M059J (cell line): ENCODE measurements around the gene TMEM245. TPM values are rescaled to one million over a fixed set of nuclear protein-coding genes. Genes with fewer than 3 reads are reported as not detected.

Experiments used
- DNase-seq: peaks from one replicate; pipeline ENCODE4 v3.0.0-alpha.2; 2012; ENCODE audit warnings: low read depth
- total RNA-seq: library from RNA; depleted of rRNA; stranded (reverse); fragments of >200 nt; shearing (Covaris generic); gene quantifications from 2 replicates; pipeline ENCODE4 v1.2.3, GENCODE V29; 2014

The TMEM245 gene
- total RNA-seq, 1 experiment from 2014 or later, result 56.8 TPM

DNA sequence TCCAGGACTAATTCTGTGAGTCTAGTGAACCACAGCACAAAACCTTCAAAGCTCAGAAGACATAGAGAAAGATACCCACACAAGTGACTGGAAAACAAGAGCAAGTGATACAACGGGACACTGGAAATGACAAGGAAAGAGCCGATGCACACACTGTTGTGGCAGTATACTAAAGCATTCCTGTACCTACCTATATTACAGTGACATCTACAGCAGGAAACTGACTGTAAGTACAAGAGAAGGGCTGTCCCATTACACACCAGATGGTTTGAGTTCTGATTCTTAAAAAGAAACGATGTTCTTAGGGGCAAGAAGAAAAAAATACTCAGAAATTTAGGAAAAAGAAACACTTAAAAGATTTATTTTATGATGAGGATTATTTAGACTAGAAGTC is 18.5 kb downstream of the TMEM245 start:
- no peak for DNase-seq

DNA sequence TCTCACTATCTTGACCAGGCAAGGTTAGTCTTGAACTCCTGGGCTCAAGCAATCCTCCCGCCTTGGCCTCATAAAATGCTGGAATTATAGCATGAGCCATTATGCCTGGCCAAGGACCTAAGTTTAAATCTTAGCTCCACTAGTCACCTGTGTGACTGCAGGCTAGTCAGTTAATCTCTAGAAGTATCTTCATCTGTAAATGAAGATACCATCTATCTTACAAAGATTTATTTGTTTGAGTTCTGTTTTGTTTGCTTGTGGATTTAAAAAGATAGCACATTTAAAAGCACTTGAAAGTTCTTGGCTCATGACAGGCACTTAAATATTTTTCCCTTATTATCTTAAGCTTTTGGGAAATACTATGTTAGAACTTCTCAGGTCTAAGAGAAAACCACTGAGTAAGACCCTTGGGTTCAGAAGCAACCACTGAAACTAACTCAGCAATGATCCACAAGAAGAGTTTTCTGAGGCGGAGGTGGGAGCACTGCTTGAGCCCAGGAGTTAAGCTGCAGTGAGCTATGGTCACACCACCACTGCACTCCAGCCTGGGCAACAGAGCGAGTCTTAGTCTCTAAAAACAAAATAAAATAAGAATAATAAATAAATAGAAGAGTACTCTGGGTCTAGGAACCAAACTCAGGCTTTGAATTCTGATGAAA is 19.1 kb downstream of the TMEM245 start:
- DNase-seq, result no peak

DNA sequence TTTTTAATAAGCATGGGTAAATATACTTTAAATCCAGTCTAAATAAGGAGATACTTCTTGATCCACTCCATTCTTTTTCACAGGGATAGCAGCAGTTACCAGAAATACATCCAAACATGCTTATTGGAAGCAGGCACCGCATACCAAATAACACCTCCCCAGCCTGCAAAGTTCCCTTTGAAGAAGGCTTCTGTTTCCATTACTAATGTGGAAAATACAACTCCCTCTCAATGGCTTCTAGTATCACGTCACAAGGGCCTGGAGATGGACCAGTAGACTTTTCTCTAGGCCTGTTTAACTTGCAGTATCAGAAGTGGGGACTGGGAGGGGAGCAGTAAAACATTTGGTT is 20.8 kb downstream of the TMEM245 start:
- DNase-seq, result no peak

DNA sequence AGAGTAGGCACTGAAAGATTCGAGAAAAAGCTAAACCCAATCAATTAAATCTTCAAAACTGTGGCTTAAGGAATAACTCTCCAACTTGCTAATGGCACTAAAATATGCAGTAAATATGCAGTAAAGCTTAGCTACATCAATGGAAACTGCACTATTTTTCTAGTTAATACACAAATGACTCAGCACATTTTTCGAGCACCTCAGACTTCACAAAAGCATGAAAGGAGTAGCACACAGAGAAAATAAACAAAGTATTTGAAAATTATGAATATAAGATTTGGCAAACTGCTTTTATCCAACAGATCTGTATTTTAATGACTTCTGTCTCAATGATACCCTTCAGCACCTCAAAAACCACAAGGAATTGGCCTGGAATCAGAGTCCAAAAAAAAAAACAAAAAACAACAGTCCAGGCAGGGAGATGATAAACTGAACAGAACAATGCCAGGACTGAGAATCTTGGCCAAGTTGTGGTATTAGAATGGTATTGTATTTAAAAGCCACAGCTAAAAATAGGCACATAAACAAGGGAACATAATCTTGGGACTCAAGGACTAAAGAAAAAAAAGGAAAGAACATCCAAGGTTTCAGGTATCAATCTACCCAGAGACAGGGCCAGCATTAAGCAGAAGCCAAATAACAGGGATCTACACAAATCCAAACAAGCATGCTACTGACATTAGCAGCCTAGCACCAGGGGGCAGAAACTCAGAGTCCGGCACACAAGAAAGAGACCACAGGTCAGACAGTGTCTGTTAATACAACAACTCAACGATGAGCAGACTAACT is 21.4 kb downstream of the TMEM245 start:
- peak; percentile 96 for DNase-seq

DNA sequence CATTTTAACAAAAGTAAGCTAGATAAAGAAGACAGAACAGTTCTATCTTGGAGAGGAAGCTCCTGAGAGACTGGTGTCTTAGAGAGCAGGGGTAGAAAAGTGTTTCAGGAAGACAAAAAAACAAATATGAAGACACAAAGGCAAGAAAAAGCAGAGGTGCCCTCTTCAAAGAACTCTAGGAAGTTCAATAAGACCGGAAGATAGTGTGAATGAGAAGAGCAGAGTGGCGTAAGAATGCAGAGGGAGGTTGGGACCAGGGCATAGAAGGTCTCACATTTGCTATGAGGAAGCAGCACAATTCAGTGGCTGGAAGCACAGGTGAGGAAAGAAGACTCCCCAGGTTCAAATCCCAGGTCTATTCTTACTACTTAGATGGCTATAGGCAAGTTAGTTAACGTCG is 22.6 kb downstream of the TMEM245 start:
- no peak for DNase-seq

DNA sequence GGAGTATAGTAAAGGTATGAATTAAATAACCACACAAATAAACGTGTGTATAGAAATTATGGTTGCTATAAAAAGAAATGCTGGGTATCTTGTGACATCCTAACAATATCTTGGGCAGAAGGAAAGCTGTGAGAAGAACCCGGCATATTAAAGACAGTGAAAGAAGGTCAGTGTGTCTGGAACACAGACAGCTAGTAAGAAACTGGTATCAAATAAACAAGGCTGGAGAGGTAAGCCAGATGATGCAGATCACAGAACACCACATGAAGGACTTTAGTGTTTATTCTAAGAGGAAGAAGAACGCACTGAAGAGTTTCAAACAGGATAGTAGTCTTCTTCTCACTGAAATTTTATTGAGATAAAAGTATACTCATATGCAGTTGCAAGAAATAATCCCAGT is 24.4 kb downstream of the TMEM245 start:
- DNase-seq, result no peak

DNA sequence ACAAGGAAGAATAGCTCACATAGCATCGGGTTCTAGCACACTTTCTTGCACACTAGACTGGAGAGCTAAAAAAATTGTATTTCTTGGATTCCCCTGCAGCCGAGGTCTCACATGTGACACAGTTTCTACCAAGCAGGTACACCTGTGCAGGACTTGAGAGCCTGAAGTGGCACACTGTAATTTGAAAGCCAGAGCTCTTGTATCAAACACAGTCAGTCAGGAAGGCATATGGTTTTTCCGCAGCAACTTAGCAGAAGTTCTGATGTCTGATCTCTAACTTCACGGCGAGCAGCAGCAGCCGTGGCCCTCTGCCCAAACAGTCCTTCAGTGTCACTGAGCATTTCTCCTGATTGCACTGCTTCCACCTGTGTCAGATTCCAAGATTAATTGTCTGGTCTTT is 25.5 kb downstream of the TMEM245 start:
- no peak for DNase-seq

DNA sequence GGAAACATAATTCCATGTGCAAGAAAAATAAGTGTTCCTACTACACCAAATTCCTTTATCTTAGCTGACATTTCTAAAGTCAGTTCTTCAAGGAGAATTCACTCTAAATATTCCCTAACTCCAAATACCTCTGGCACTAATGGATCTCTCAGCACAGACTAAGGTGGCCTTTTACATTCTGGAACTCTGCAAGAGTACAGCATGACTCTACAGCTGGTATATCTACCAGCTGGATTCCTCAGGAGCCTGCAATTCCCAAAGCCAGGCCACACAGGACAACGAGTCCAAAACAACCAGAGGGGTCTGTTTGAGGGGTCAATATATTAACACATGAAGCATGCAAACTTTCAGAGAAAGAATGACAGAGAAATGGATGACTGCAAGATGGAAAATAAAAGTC is 27.2 kb downstream of the TMEM245 start:
- no peak for DNase-seq

DNA sequence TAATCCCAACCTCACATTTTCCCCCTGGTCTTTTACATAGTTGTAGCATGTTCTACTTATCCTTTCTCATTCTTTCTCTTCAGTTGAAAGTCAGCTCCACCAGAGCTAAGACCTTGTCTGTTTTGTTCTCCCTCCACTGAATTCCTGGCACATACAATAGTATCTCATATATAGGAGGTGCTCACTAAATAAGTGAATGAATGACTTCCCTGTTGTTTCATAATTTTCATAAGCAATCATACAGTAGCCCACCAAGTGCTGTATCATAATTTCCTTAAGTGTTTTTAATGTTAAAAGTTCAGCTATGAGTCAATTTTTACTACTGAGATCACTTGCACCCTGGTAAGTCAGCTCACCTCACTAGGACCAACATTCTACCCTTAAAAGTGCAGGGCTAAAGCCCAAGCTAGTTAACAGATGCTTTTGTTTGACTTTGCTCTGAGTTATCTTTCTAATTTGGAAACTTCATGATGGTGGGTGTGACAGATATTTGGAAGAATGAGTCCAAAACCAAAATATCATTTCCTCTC is 27.6 kb downstream of the TMEM245 start:
- DNase-seq, result no peak

DNA sequence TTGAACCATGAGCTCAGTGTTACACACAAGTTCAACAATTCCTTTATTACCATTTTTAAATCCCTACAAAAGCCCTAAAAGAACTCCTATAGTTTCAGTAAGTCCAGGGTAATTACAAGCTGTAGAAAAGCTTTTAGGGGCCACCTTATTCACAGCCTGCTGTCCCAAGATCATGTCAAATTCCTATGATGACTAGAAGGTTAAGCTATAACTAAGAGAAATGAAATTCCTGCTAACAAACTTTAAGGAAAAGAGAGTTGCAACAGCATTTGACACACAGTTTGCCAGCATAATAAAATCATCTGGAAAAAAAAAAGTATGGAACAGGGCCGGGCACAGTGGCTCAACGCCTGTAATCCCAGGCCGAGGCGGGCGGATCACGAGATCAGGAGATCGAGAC is 31.5 kb downstream of the TMEM245 start:
- no peak for DNase-seq

DNA sequence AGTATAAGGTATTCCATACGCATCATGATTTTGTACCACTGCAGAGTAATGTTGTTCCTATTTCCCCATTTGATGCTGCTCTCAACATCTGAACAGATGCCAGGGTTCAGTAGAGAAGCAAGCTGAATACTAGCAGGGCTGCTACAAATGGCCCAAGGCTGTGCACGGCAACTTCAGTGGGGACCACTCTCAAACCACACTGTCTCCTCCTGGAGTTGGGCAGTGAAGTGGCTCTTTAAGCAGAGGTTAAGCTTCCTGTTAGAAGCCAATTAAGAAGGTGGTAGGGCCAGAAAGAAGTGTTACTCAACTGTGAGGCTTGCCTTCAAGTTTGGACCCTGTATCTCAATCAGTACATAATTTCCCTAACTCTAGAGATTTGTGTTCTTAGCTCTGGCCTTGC is 32.0 kb downstream of the TMEM245 start:
- DNase-seq, result no peak

DNA sequence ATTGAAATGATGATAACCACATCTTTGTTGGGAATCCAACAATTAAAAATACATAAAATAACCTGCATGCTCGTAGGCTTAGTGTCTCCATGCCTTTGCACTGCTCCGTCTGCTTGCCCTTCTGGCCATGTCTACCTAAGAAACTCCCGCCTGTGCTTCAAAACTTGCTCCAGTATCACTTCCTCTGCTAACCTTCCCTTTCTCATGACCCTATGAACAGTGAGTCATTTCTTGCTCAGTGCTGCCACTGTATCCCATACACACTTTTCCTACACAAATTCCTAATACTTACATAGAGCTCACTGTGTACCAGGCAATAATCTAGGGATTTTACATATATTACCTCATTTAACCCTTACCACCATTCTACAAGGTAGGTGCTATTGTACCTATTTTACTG is 33.5 kb downstream of the TMEM245 start:
- DNase-seq, result peak; percentile 44

DNA sequence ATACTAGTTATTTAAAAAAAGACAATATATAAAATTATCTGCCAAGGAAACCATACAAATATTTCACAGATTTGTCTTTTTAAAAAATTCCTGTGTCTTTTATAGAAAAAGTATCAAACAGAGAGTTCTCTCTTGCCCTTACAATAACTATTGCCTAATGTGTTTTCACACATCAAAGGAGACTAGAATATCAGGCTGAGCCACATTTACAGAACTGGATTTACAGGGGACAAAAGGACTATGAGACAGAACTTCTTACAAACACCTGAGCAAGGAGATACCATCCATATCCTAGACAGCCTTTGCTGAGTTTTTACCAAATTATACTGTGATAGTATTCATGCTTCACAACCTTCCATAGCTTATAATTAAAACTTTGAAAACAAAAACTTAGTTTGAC is 34.2 kb downstream of the TMEM245 start:
- no peak for DNase-seq

DNA sequence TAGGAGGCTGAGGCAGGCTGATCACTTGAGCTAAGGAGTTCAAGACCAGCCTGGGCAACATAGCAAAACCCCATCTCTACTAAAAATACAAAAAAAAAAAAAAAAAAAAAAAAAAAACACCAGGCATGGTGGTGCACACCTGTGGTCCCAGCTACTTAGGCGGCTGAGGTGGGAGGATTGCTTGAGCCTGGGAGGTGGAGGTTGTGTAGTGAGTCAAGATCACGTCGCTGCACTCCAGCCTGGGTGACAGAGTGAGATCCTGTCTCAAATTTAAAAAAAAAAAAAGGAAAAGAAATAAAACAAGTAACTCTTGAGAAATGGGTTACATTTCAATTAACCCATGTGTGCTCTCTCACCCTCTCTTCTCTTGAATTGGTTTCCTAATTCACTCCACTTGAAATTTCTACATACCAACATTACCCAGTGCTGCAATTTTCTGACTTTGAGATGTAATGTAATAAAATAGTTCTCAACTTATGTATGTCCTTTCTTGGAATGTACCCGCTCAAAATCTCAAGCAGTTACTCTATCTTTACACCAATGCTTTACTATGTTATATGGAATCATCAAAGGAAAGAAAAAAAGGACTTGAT is 35.8 kb downstream of the TMEM245 start:
- no peak for DNase-seq

DNA sequence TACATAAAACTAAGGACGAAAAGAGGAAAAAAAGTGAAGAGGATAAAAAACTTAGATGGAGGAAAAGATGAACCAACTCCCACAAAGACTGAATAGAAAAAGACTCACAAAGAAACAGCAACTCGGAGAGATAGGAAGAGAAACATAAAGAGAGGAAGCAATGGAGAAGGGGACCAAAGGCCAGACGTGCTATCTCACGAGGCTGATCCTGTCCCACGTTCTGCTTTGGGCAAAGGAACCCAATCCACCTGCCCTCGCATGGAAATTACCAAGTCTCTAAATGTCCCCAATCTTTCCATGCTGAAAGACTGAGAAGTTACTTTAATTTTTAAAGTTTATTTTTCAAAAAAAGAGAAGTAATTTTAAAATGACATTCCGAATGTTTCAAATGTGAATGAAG is 36.6 kb downstream of the TMEM245 start:
- no peak for DNase-seq

DNA sequence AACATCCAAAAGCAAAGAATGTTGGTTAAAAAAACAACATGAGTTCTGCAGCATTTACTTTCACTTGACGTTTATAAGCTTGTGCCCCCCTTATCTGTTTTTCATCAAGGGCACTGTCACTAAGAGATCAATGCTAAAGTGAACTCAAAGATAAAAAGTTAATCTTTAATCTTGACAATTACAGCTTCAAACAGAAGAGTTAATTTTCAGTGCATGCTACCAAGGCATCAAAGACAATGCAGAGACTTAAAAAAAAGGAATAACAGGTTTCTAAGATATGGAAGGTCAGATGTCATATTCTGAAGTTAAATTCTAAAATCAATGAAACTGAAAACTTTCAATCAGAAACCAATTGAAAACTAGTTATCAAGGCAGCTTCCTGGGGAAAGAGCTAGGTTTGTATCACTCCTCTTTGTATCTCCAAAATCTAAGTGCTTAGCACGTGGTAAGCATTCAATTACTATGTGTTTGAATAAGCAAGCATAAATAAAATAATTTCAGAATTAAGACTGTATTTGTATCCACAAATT is 37.6 kb downstream of the TMEM245 start:
- DNase-seq, result no peak

DNA sequence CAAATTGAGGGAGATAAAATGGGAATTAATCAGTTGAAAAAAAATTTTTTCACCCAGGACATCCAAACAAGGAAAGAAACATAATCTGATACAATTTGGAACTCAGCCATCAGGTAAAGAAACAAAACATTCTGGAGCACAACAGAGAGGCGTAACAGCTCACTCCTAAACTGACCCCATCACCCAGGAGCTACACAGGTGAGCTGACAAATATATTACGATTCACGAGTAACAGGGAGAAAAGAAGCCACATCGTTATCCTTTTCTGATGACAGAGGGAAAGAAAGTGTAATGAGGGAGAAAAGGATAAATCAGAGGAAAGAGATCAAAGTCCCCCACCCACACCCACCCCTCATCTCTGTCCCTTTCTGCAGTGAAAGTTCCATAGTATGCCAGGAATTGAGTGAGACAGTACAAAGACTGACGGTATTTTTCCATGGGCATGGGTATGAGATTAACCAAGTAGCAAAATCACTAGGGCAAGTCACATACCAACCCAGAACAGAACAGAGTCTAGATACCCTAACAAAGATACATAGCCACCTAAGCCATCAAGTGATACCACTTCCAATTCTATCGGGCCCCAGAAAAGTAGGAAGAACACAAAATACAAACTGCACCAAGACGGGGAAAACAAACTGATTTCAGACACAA is 45.4 kb downstream of the TMEM245 start:
- no peak for DNase-seq

DNA sequence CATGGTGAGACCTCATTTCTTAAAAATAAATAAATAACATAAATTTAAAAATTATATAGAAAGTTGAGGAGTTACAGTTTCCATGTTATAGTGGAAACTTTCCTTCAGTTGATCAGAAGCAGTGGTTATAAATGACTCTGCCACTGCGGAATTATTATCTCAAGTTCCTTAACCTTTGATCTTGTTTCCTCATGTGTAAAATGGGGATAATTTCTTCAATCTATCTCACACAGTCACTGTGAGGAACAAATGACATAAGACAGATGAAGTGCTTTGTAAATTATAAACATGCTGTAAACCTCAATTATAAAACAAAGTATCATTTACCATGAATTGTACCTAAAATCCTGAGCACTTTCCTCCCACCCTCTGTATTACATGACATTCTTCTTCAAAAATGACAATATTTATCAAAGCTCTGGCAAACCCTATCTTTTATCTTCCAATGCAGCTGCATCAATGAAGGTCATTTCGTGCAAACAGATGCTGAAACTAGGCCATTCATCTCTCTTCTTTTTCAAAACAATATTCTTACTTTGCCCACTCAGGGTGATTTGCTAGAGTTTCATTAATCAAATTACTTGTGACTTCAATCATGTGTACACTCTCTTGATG is 46.8 kb downstream of the TMEM245 start:
- no peak for DNase-seq

DNA sequence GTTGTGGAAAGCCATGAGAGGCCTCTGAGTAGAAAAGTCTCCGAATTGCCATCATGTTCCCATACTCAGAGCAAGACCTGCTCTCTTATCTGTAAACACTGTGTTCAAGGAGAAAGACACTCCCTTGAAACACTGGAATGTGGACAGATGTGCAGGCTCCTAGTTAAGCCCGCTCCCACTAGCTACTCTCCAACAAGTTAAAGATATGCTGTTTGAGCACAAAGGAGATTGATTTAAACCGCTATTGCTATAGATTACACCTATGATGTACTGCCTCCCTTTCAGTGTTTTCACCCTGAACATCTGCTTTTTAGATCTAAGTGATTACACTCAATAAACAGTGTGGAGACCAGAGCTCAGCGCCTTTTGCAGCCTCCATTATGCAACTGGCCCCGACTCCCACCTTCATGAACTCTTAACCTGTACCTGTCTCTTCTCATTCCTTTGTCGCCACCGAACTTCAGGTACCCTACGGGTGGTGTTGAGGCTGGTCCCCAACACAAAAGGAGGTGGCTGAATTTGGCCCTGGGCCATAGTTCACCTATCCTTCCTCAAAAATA is 47.5 kb downstream of the TMEM245 start:
- no peak for DNase-seq

DNA sequence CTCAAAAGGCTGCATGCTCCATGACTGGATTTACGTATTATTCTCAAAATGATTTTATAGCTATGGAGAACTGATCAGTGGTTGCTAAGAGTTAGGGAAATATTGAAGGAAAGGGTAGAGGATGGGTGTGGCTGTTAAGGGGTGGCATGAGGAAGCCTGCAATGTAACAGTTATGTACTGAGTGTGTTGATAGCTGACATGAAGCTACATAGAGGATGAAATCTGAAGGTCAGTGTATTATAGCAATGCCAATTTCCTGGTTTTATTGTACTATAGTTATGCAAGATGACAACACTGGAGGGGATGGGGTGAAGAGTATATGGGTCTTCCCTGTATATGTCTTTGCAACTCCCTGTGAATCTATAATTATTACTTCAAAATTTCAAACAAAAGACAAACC is 51.0 kb downstream of the TMEM245 start:
- no peak for DNase-seq

DNA sequence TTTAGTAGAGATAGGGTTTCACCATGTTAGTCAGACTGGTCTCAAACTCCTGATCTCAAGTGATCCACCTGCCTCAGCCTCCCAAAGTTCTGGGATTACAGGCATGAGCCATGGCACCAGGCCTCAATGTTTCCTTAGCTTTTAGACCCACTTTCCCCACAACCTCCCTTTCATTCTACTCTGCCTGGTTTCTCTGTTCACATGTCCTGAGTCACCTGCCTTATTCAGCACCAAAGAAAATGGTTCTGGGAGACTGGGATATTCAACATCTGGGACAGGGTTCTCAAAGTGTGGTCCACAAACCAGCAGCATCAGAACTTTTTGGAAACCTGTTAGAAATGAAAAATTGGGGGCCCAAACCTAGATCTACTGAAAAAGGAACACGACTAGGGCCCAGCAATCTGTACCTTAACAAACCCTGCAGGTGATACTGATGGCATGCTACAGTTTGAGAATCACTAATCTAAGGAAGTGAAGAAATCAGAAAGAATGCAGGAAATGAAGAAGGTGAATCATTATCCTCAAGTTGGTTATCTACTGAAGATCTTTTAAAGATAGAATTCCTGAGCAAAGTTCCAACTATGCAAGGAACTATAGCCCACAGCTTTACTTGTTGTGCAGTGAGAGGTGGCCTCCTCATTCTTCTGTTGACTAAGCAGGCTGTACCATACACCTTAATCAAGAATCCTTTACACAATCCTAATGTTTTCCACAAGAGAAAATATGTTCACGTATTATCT is 54.6 kb downstream of the TMEM245 start:
- peak; percentile 90 for DNase-seq
